ENCODE measurements around the gene HSD11B1L.

Gene HSD11B1L

GRCh38 chr19:5703819-5704818, 23.3 kb downstream of the HSD11B1L start:
- 96 to 97% methylated on average over 32 to 40 of the region's 40 CpGs for WGBS, 2 experiments (ENCODE audit: insufficient coverage in 2 of 2)
- peaks cover 74% of the 10 kb centered on the region for H3K36me3 ChIP-seq (ENCODE audit: control insufficient read depth, insufficient read depth, low read length)

GRCh38 chr19:5705552-5705951, 24.7 kb downstream of the HSD11B1L start:
- 92 to 93% methylated on average over 16 of the region's 16 CpGs for WGBS, 2 experiments (ENCODE audit: insufficient coverage in 2 of 2)
- H3K27ac ChIP-seq (ENCODE audit: low read depth, low read length, severe bottlenecking) = no peak overlapping the region
- no peaks in the 10 kb centered on the region for H3K9me3 ChIP-seq (ENCODE audit: control insufficient read depth, low read length)
- H3K4me1 ChIP-seq (ENCODE audit: control insufficient read depth, insufficient read depth, low read length, poor library complexity, severe bottlenecking) = no peaks in the 10 kb centered on the region
- H3K4me3 ChIP-seq (ENCODE audit: extremely low read depth, insufficient read depth, low read length, poor library complexity, severe bottlenecking) = no peak overlapping the region
- H3K36me3 ChIP-seq (ENCODE audit: control insufficient read depth, insufficient read depth, low read length) = peaks cover 76% of the 10 kb centered on the region

More at GRCh38 chr19:5703819-5704818, 23.3 kb downstream of the HSD11B1L start:
- H3K9me3 ChIP-seq (ENCODE audit: control insufficient read depth, low read length) = no peaks in the 10 kb centered on the region
- no peaks in the 10 kb centered on the region for H3K4me1 ChIP-seq (ENCODE audit: control insufficient read depth, insufficient read depth, low read length, poor library complexity, severe bottlenecking)
- H3K4me3 ChIP-seq (ENCODE audit: extremely low read depth, insufficient read depth, low read length, poor library complexity, severe bottlenecking) = no peak overlapping the region
- no peak overlapping the region for H3K27ac ChIP-seq (ENCODE audit: low read depth, low read length, severe bottlenecking)

- Histone ChIP-seq H3K27ac (ENCODE audit: low read depth, low read length, severe bottlenecking) (no peak overlapping the region), H3K4me3 (ENCODE audit: extremely low read depth, insufficient read depth, low read length, poor library complexity, severe bottlenecking) (no peak overlapping the region), H3K9me3 (ENCODE audit: control insufficient read depth, low read length) (no peaks in the 10 kb centered on the region), H3K4me1 (ENCODE audit: control insufficient read depth, insufficient read depth, low read length, poor library complexity, severe bottlenecking) (no peaks in the 10 kb centered on the region), H3K36me3 (ENCODE audit: control insufficient read depth, insufficient read depth, low read length) (peaks cover 83% of the 10 kb centered on the region)
- WGBS, 2 experiments (ENCODE audit: insufficient coverage in 2 of 2) = 96 to 99% methylated on average over 35 of the region's 35 CpGs
These were observed 26.2 kb downstream of the HSD11B1L start for GRCh38 chr19:5706876-5707573.

GRCh38 chr19:5707576-5708575, 27.0 kb downstream of the HSD11B1L start:
- Histone ChIP-seq H3K4me3 (ENCODE audit: extremely low read depth, insufficient read depth, low read length, poor library complexity, severe bottlenecking) (no peak overlapping the region), H3K9me3 (ENCODE audit: control insufficient read depth, low read length) (no peaks in the 10 kb centered on the region), H3K27ac (ENCODE audit: low read depth, low read length, severe bottlenecking) (no peak overlapping the region), H3K4me1 (ENCODE audit: control insufficient read depth, insufficient read depth, low read length, poor library complexity, severe bottlenecking) (no peaks in the 10 kb centered on the region), H3K36me3 (ENCODE audit: control insufficient read depth, insufficient read depth, low read length) (peaks cover 91% of the 10 kb centered on the region)
- 95 to 98% methylated on average over 21 to 36 of the region's 37 CpGs for WGBS, 2 experiments (ENCODE audit: insufficient coverage in 2 of 2)

- Histone ChIP-seq H3K4me1 (ENCODE audit: control insufficient read depth, insufficient read depth, low read length, poor library complexity, severe bottlenecking) (no peaks in the 10 kb centered on the region), H3K4me3 (ENCODE audit: extremely low read depth, insufficient read depth, low read length, poor library complexity, severe bottlenecking) (no peak overlapping the region), H3K36me3 (ENCODE audit: control insufficient read depth, insufficient read depth, low read length) (peaks cover 84% of the 10 kb centered on the region), H3K27ac (ENCODE audit: low read depth, low read length, severe bottlenecking) (no peak overlapping the region), H3K9me3 (ENCODE audit: control insufficient read depth, low read length) (no peaks in the 10 kb centered on the region)
- 95 to 96% methylated on average over 4 to 8 of the region's 8 CpGs for WGBS, 2 experiments (ENCODE audit: insufficient coverage in 2 of 2)
These were observed 30.2 kb downstream of the HSD11B1L start for GRCh38 chr19:5711025-5711424.

- Histone ChIP-seq H3K27ac (ENCODE audit: low read depth, low read length, severe bottlenecking) (no peak overlapping the region), H3K36me3 (ENCODE audit: control insufficient read depth, insufficient read depth, low read length) (peaks cover 78% of the 10 kb centered on the region), H3K4me3 (ENCODE audit: extremely low read depth, insufficient read depth, low read length, poor library complexity, severe bottlenecking) (no peak overlapping the region), H3K9me3 (ENCODE audit: control insufficient read depth, low read length) (no peaks in the 10 kb centered on the region), H3K4me1 (ENCODE audit: control insufficient read depth, insufficient read depth, low read length, poor library complexity, severe bottlenecking) (no peaks in the 10 kb centered on the region)
- WGBS, 2 experiments (ENCODE audit: insufficient coverage in 2 of 2) = 93 to 94% methylated on average over 12 to 25 of the region's 25 CpGs
These were observed 30.9 kb downstream of the HSD11B1L start for GRCh38 chr19:5711713-5712161.

- Histone ChIP-seq H3K36me3 (ENCODE audit: control insufficient read depth, insufficient read depth, low read length) (peaks cover 80% of the 10 kb centered on the region), H3K4me1 (ENCODE audit: control insufficient read depth, insufficient read depth, low read length, poor library complexity, severe bottlenecking) (peaks cover 7% of the 10 kb centered on the region), H3K27ac (ENCODE audit: low read depth, low read length, severe bottlenecking) (no peak overlapping the region), H3K9me3 (ENCODE audit: control insufficient read depth, low read length) (no peaks in the 10 kb centered on the region), H3K4me3 (ENCODE audit: extremely low read depth, insufficient read depth, low read length, poor library complexity, severe bottlenecking) (no peak overlapping the region)
- WGBS, 2 experiments (ENCODE audit: insufficient coverage in 2 of 2) = 96 to 98% methylated on average over 9 of the region's 9 CpGs
These were observed 32.4 kb downstream of the HSD11B1L start for GRCh38 chr19:5713228-5713627.

- no peaks in the 10 kb centered on the region for H3K9me3 ChIP-seq (ENCODE audit: control insufficient read depth, low read length)
- H3K27ac ChIP-seq (ENCODE audit: low read depth, low read length, severe bottlenecking) = no peak overlapping the region
- 93 to 96% methylated on average over 3 to 7 of the region's 10 CpGs for WGBS, 2 experiments (ENCODE audit: insufficient coverage in 2 of 2)
- H3K36me3 ChIP-seq (ENCODE audit: control insufficient read depth, insufficient read depth, low read length) = peaks cover 66% of the 10 kb centered on the region
- H3K4me1 ChIP-seq (ENCODE audit: control insufficient read depth, insufficient read depth, low read length, poor library complexity, severe bottlenecking) = peaks cover 12% of the 10 kb centered on the region
- H3K4me3 ChIP-seq (ENCODE audit: extremely low read depth, insufficient read depth, low read length, poor library complexity, severe bottlenecking) = no peak overlapping the region
These were observed 34.0 kb downstream of the HSD11B1L start for GRCh38 chr19:5714816-5715215.

GRCh38 chr19:5717215-5717935, 36.5 kb downstream of the HSD11B1L start:
- no peak overlapping the region for H3K4me3 ChIP-seq (ENCODE audit: extremely low read depth, insufficient read depth, low read length, poor library complexity, severe bottlenecking)
- peaks cover 41% of the 10 kb centered on the region for H3K36me3 ChIP-seq (ENCODE audit: control insufficient read depth, insufficient read depth, low read length)
- no peaks in the 10 kb centered on the region for H3K9me3 ChIP-seq (ENCODE audit: control insufficient read depth, low read length)
- H3K27ac ChIP-seq (ENCODE audit: low read depth, low read length, severe bottlenecking) = no peak overlapping the region
- WGBS, 2 experiments (ENCODE audit: insufficient coverage in 2 of 2) = 95% methylated on average over 7 of the region's 8 CpGs
- peaks cover 12% of the 10 kb centered on the region for H3K4me1 ChIP-seq (ENCODE audit: control insufficient read depth, insufficient read depth, low read length, poor library complexity, severe bottlenecking)
